Mesodermal cell (in vitro differentiated cells): ENCODE measurements around the gene ADAMTS10. TPM values are rescaled to one million over a fixed set of nuclear protein-coding genes. Genes with fewer than 3 reads are reported as not detected.

Source experiments
- H3K27ac ChIP-seq: 2 replicates; pipeline ENCODE4 v1.7.0; 2013; ENCODE audit warnings: mild to moderate bottlenecking, low read depth, low read length, moderate library complexity; ENCODE audit not compliant: severe bottlenecking
- H3K36me3 ChIP-seq: 2 replicates; pipeline ENCODE4 v1.7.1; 2013; ENCODE audit warnings: mild to moderate bottlenecking, low read length, moderate library complexity; ENCODE audit not compliant: control insufficient read depth, insufficient read depth
- H3K4me1 ChIP-seq: one replicate; pipeline ENCODE4 v1.7.1; 2013; ENCODE audit warnings: mild to moderate bottlenecking, low read length; ENCODE audit not compliant: insufficient read depth, control insufficient read depth, poor library complexity, severe bottlenecking
- H3K4me3 ChIP-seq: 2 replicates; pipeline ENCODE4 v1.7.0; 2013; ENCODE audit warnings: low read length, control low read depth, mild to moderate bottlenecking; ENCODE audit not compliant: insufficient read depth, poor library complexity, severe bottlenecking; ENCODE audit errors: extremely low read depth
- H3K9me3 ChIP-seq: 2 replicates; pipeline ENCODE4 v1.7.1; 2013; ENCODE audit warnings: mild to moderate bottlenecking, low read length, moderate library complexity; ENCODE audit not compliant: control insufficient read depth
- WGBS, 2 experiments: methylation state at CpG; one replicate each; pipeline ENCODE4 v1.1.5; 2013; ENCODE audit warnings: missing lambda C conversion rate in 2 of 2; ENCODE audit not compliant: insufficient coverage in 2 of 2; 5-methylcytosine and 5-hydroxymethylcytosine counted together
- polyA plus RNA-seq, 2 experiments: library from polyadenylated mRNA; stranded (reverse); fragments of 50-300 nt; gene quantifications; one replicate each; pipeline ENCODE4 v1.2.3, GENCODE V29; 2013

Gene ADAMTS10
- 40.4 TPM for polyA plus RNA-seq (2013, experiment 1 of 2)
- 32.6 TPM for polyA plus RNA-seq (2013, experiment 2 of 2)

DNA sequence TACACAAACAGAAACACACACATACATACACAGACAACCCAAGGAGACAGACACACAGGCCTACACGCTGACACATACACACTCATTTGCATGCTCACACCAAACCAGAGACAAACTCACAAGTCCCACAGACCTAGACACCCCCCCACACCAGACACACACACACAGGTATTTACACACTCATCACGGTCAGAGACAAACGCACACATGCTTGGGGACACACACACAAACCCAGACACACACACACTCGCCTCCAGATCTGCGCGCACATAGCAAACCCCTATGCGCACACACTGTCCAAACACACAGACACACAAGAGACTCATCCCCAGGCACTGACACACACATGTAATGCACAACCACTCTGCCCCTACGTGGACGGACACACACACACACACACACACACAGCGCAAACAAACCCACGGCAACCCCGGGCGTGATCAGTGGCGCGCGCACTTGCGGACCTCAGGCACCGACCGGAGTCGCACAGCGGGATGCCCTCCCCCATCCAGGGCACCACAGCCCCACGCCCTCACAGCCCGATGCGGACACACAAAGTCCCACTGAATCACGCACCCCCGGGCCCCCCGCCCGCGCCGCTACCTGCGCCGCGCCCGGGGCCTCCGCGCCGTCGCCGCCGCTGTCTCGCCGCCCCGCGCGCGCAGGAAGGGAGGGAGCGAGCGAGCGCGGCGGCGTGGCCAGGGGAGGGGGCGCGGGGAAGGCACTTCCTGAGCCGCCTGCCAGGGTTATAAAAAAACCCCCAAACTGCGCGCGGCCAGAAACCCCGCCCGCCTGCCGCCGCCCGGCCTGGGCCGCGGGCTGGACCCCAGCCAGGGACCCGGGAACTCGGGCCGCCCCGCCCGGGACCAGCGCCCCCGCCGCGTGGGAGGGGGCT is at the start of gene ADAMTS10:
ADAMTS10 (minus strand) TSS at position 675 of the 895 bp plus-strand sequence. CDS start 5,005 bp downstream, outside the sequence.
- 0% methylated on average over 24 to 43 of the region's 74 CpGs for WGBS, 2 experiments
- peaks cover 11% of the 10 kb centered on the region for H3K4me1 ChIP-seq
- H3K27ac ChIP-seq: peak within 1 kb of the TSS; percentile 91
- peaks cover 34% of the 10 kb centered on the region for H3K36me3 ChIP-seq
- peak within 1 kb of the TSS; percentile 72 for H3K4me3 ChIP-seq
- no peaks in the 10 kb centered on the region for H3K9me3 ChIP-seq

DNA sequence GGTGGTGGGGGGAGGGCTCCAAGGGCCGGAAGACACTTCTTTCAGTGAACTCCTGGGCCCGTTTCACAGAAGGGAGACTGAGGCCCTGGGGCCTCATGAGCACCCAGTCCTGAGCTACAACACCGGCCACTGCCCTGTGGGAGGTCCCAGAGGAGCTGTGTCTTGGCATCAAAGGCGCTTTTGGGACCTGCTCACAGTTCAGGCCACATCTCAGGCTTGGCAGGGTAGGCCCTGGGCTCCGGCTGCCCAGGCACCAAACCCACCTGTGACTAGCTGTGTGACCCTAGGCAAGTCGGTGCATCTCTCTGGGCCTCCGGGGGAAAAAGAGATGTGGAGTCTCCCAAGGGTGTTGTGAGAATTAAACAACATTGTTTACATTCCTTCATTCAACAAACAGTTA is 49.4 kb upstream of the ADAMTS10 start:
- WGBS, 2 experiments: 80 to 85% methylated on average over 4 to 5 of the region's 7 CpGs
- no peaks in the 10 kb centered on the region for H3K36me3 ChIP-seq
- no peaks in the 10 kb centered on the region for H3K9me3 ChIP-seq
- H3K4me1 ChIP-seq: peaks cover 3% of the 10 kb centered on the region
- no peak overlapping the region for H3K4me3 ChIP-seq
- no peak overlapping the region for H3K27ac ChIP-seq

DNA sequence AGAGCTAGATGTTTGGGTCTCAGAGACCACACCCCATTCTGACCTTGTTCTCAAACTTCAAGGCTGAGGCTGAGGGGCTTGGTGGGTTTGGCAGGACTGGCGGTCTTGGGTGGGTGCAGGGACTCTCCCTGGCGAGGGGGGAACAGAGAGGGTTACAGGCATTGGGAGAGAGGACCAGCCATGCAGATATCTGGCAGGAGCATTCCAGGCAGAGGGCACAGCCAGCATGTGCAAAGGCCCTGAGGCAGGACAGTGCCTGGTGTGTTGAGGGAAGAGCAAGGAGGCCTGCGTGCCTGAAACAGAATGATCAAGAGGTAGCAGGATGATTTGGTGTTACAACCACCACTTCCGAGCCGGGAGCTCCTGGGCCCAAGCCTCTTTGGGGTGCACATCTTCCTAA is 47.4 kb upstream of the ADAMTS10 start:
- H3K4me1 ChIP-seq: peaks cover 6% of the 10 kb centered on the region
- no peaks in the 10 kb centered on the region for H3K36me3 ChIP-seq
- H3K4me3 ChIP-seq: no peak overlapping the region
- H3K27ac ChIP-seq: no peak overlapping the region
- WGBS, 2 experiments: 86 to 88% methylated on average over 5 of the region's 5 CpGs
- H3K9me3 ChIP-seq: no peaks in the 10 kb centered on the region

DNA sequence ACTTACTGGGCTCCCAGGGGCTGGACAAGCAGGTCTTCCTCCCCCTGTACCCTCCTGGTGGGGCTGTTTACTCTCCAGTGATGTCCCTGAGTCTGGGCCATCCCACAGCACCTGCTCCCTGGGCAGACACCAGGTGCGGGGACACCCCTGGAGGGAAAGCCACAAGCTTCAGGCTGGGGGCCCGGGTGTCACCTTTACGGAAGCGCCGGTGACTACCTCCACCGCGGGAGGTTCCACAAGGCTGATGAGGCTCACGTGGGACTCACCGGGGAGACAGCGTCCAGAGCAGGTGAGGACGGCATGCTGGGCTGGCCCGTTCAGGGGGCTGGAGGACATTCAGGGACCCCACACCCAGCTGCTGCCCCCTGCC is 44.8 kb upstream of the ADAMTS10 start:
- Histone ChIP-seq H3K36me3 (no peaks in the 10 kb centered on the region), H3K27ac (no peak overlapping the region), H3K4me1 (peaks cover 6% of the 10 kb centered on the region), H3K4me3 (no peak overlapping the region), H3K9me3 (no peaks in the 10 kb centered on the region)
- WGBS, 2 experiments: 84 to 89% methylated on average over 10 to 12 of the region's 12 CpGs

DNA sequence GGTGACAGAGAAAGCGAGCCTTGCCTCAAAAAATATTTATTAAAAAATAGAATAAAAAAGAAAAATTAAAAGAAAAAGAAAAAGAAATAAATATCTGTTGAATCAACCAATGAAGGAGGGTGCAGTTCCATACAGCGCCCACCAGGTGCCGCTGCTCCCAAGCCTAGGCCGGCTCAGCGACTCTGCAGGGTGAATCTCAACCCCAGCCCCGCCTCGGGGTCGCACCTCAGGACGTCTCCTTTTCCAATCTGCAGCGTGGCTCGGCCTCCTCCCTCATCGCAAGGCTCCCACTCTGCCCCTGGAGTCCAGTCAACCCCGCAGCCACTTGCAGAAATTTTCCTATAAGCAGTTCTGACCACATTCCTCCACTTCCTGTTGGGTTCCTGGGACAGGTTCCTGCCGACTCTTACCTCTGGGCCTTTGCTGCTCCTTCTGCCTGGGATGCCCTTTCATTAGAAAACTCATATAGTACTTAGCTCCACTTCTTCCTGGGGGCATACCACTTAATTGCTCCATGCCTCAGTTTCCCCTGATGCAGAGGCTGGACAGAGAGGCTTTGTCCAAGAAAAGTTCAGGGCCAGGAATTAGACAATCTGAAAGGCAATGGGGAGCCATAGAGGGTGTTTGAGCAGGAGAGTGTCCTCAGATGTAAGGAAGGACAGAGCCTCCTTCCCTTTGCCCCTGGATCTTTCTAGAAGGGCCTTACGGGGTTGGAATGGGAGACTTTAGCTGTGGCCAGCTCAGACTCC is 44.2 kb upstream of the ADAMTS10 start:
- Histone ChIP-seq H3K36me3 (no peaks in the 10 kb centered on the region), H3K27ac (no peak overlapping the region), H3K4me3 (no peak overlapping the region), H3K9me3 (no peaks in the 10 kb centered on the region), H3K4me1 (peaks cover 6% of the 10 kb centered on the region)
- WGBS, 2 experiments: 11 to 15% methylated on average over 5 to 14 of the region's 15 CpGs

DNA sequence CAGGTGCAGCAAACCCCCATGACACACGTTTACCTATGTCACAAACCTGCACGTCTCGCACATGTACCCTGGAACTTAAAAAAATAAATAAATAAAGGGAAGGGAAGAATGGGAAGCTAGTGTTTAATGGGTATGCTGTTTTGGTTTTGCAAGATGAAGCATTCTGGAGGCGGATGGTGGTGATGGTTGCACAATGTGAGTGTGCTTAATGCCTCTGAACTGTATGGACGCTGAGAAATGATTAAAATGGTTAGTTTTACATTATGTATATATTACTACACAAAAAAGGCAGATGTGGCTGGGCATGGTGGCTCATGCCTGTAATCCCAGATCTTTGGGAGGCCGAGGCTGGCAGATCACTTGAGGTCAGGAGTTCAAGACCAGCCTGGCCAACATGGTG is 37.7 kb upstream of the ADAMTS10 start:
- 86 to 89% methylated on average over 1 to 4 of the region's 6 CpGs for WGBS, 2 experiments
- no peak overlapping the region for H3K4me3 ChIP-seq
- H3K4me1 ChIP-seq: no peaks in the 10 kb centered on the region
- no peaks in the 10 kb centered on the region for H3K36me3 ChIP-seq
- no peaks in the 10 kb centered on the region for H3K9me3 ChIP-seq
- H3K27ac ChIP-seq: no peak overlapping the region

DNA sequence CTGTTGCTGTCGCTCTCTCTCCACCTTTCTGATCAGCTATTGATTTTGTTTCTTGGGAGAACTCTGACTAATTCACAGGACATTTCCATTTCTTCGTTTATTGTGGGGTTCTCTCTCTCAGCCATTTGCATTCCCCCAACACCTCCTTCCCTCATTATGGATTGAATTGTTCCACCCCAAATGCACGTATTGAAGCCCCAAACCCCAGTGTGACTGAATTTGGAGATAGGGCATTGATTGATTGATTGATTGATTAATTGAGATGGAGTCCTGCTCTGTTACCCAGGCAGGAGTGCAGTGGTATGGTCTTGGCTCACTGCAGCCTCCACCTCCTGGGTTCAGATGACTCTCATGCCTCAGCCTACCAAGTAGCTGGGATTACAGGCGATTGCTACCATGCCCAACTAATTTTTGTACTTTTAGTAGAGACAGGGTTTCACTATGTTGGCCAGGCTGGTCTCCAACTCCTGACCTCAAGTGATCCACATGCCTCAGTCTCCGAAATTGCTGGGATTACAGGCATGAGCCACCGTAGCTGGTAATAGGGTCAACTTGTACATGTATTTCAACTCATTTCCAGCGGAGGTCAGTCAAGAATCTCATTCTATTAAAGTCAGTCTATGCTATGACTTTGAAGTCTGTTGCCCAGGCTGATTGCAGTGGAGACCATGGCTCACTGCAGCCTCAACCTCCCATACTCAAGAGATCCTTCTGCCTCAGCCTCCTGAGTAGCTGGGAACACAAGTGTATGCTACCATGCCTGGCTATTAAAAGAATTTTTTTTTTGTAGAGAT is 33.5 kb upstream of the ADAMTS10 start:
- WGBS, 2 experiments: 76 to 100% methylated on average over 2 to 5 of the region's 7 CpGs
- no peak overlapping the region for H3K4me3 ChIP-seq
- no peaks in the 10 kb centered on the region for H3K4me1 ChIP-seq
- H3K27ac ChIP-seq: no peak overlapping the region
- no peaks in the 10 kb centered on the region for H3K9me3 ChIP-seq
- H3K36me3 ChIP-seq: no peaks in the 10 kb centered on the region

DNA sequence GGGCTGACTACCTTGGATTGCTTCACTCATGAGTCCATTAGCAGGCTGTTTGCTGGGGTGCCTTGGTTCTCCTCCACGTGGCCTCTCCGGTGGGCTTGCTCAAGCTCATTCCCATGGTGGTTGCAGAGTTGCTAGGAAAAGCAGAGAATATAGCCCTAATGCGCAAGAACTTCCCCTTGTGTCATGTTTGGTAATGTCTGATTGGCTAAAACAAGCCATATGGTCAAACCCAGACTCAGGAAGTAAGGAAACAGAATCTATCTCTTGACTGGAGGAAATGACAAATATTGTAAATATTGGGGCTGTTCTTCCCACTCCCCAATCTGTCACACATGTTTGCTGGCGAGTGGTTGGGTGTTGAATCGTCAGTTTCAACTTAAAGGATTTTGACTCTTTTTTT is 32.0 kb upstream of the ADAMTS10 start:
- H3K4me3 ChIP-seq: no peak overlapping the region
- 80 to 87% methylated on average over 3 of the region's 5 CpGs for WGBS, 2 experiments
- no peaks in the 10 kb centered on the region for H3K36me3 ChIP-seq
- H3K27ac ChIP-seq: no peak overlapping the region
- H3K4me1 ChIP-seq: no peaks in the 10 kb centered on the region
- no peaks in the 10 kb centered on the region for H3K9me3 ChIP-seq

DNA sequence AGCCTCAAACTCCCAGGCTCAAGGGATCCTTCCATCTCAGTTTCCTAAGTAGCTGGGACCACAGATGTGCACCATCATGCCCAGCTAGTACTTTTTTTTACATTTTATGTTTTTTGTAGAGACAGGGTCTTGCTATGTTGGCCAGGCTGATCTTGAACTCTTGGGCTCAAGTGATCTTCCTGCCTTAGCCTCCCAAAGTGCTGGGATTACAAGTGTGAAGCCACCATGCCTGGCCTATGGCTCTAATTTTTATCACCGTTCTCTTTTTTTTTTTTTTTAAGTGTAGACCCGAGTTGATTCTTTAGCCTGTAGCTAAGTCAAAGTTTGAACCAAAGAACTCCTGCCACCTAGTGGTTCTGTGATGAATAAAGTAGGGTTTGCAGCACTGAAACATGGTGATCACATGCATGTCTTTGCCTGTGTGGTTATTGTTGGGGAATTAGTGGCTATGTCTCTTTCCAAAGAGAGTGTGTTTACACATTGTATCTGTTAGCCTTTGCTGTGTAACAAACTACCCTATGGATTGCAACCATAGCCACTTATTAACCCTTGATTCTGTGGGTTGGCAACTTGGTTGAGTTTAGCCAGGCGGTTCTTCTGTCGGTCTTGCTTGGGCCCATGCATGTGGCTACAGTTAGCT is 31.5 kb upstream of the ADAMTS10 start:
- Histone ChIP-seq H3K4me3 (no peak overlapping the region), H3K4me1 (no peaks in the 10 kb centered on the region), H3K36me3 (no peaks in the 10 kb centered on the region), H3K27ac (no peak overlapping the region), H3K9me3 (no peaks in the 10 kb centered on the region)
- 100% methylated on average over 2 of the region's 4 CpGs; no CpG with 5 or more reads in 1 of the 2 experiments for WGBS, 2 experiments
